ENCODE measurements around the gene FAM43A.

DNA sequence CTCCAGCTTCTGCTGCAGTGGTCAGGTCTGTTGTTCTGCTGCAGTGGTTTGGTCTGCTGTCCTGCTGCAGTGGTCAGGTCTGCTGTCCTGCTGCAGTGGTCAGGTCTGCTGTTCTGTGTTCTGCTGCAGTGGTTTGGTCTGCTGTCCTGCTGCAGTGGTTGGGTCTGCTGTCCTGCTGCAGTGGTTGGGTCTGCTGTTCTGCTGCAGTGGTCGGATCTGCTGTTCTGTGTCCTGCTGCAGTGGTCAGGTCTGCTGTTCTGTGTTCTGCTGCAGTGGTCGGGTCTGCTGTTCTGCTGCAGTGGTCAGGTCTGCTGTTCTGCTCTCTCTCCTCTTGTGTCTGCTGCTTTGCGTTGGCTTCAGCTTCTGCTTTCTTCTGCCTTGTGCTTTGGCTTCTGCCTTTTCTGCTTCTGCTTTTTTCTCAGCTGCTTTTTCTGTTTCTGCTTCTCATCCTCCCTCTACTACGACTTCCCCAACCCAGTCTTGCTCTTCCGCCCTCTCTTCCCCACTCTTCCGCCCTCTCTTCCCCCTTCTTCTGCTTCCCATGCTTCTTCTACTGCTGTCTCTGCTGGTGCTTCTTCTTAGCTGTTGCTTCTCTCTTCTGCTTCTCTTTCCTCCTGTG lies 50.7 kb downstream of the FAM43A start:
- TF ChIP-seq RFX5 (IDR thresholded peaks at IDR 0.05; ENCODE audit: low read depth, low read length) (no peak), TCF12 (IDR thresholded peaks at IDR 0.05; ENCODE audit: low read depth, low read length) (no peak), HCFC1 (IDR thresholded peaks at IDR 0.05; ENCODE audit: low read length) (no peak), POLR2A (IDR thresholded peaks at IDR 0.05; ENCODE audit: low read depth, low read length) (no peak)
- TF ChIP-seq, protein P1, sequence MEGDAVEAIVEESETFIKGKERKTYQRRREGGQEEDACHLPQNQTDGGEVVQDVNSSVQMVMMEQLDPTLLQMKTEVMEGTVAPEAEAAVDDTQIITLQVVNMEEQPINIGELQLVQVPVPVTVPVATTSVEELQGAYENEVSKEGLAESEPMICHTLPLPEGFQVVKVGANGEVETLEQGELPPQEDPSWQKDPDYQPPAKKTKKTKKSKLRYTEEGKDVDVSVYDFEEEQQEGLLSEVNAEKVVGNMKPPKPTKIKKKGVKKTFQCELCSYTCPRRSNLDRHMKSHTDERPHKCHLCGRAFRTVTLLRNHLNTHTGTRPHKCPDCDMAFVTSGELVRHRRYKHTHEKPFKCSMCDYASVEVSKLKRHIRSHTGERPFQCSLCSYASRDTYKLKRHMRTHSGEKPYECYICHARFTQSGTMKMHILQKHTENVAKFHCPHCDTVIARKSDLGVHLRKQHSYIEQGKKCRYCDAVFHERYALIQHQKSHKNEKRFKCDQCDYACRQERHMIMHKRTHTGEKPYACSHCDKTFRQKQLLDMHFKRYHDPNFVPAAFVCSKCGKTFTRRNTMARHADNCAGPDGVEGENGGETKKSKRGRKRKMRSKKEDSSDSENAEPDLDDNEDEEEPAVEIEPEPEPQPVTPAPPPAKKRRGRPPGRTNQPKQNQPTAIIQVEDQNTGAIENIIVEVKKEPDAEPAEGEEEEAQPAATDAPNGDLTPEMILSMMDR (IDR thresholded peaks at IDR 0.05 in 2 of 3, conservative IDR thresholded peaks at IDR 0.05 in 1 of 3; ENCODE audit: control insufficient read depth in 2 of 3, extremely low read depth in 1 of 3, insufficient read depth in 1 of 3, low read depth in 3 of 3, low read length in 3 of 3): no peak
- TF ChIP-seq, protein P2, sequence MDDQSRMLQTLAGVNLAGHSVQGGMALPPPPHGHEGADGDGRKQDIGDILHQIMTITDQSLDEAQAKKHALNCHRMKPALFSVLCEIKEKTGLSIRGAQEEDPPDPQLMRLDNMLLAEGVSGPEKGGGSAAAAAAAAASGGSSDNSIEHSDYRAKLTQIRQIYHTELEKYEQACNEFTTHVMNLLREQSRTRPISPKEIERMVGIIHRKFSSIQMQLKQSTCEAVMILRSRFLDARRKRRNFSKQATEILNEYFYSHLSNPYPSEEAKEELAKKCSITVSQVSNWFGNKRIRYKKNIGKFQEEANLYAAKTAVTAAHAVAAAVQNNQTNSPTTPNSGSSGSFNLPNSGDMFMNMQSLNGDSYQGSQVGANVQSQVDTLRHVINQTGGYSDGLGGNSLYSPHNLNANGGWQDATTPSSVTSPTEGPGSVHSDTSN (IDR thresholded peaks at IDR 0.05; ENCODE audit: insufficient replicate concordance, low read depth, low read length): no peak

Measured in GM12878 (cell line).